Measurements from ENCODE around the gene SLC22A3. TPM values are rescaled to one million over a fixed set of nuclear protein-coding genes. Genes with fewer than 3 reads are reported as not detected.

The SLC22A3 gene
- total and polyA plus RNA-seq, 2 experiments from 2014 or later, result 34.9 to 40.3 TPM

DNA sequence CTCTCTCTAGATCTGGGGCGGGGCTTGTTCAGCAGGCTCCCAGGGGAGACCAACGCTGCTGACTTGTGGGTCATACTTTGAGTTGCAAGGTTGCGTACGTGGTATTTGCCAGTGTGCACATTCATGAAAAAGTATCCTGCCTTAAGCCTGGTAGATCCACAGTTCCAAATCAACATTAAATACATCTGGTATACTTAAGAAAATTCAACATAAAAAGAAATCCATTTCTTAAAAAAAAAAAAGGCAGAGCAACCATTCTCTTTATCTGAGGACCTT, 81.4 kb downstream of the SLC22A3 start:
- Histone ChIP-seq H3K9me3 (ENCODE audit: low read depth) (no peaks in the 10 kb centered on the region), H3K27ac (peak overlapping the region; percentile 39), H4K20me1 (ENCODE audit: insufficient read depth, poor library complexity, severe bottlenecking) (no peaks in the 10 kb centered on the region), H3K4me3 (no peak overlapping the region), H2AFZ (no peak overlapping the region), H3K9me2 (replicated peaks; ENCODE audit: insufficient read depth) (no peaks in the 10 kb centered on the region), H3K27me3 (no peaks in the 10 kb centered on the region), H3K4me2 (no peak overlapping the region), H3K79me2 (no peaks in the 10 kb centered on the region), H3K36me3 (replicated peaks; ENCODE audit: insufficient read depth, low read depth) (no peaks in the 10 kb centered on the region), H3K4me1 (ENCODE audit: insufficient read depth) (peaks cover 8% of the 10 kb centered on the region)
- 63% methylated on average over 4 of the region's 4 CpGs for WGBS (ENCODE audit: low lambda C conversion rate, missing lambda C conversion rate)
- TF ChIP-seq EZH2phosphoT487 (IDR thresholded peaks at IDR 0.05; ENCODE audit: low read depth, severe bottlenecking, unreplicated experiment), result no peak
- TF ChIP-seq EZH2 (IDR thresholded peaks at IDR 0.05; ENCODE audit: borderline replicate concordance), result no peak
- TF ChIP-seq CTCF (IDR thresholded peaks at IDR 0.05; ENCODE audit: poor library complexity), result no peak
- no peak for DNase-seq (ENCODE audit: low spot score)

- no peaks in the 10 kb centered on the region for H3K9me2 ChIP-seq (replicated peaks; ENCODE audit: insufficient read depth)
- no peaks in the 10 kb centered on the region for H3K27me3 ChIP-seq
- peaks cover 8% of the 10 kb centered on the region for H3K4me1 ChIP-seq (ENCODE audit: insufficient read depth)
- H3K27ac ChIP-seq, result peak overlapping the region; percentile 82
- no peaks in the 10 kb centered on the region for H4K20me1 ChIP-seq (ENCODE audit: insufficient read depth, poor library complexity, severe bottlenecking)
- H3K36me3 ChIP-seq (replicated peaks; ENCODE audit: insufficient read depth, low read depth), result no peaks in the 10 kb centered on the region
- 69% methylated on average over 4 of the region's 4 CpGs for WGBS (ENCODE audit: low lambda C conversion rate, missing lambda C conversion rate)
- TF ChIP-seq EZH2 (IDR thresholded peaks at IDR 0.05; ENCODE audit: borderline replicate concordance), result no peak
- TF ChIP-seq CTCF (IDR thresholded peaks at IDR 0.05; ENCODE audit: poor library complexity), result no peak
- TF ChIP-seq EZH2phosphoT487 (IDR thresholded peaks at IDR 0.05; ENCODE audit: low read depth, severe bottlenecking, unreplicated experiment), result no peak
- H2AFZ ChIP-seq, result no peak overlapping the region
- no peaks in the 10 kb centered on the region for H3K9me3 ChIP-seq (ENCODE audit: low read depth)
- no peak for DNase-seq (ENCODE audit: low spot score)
- peak overlapping the region; percentile 29 for H3K4me2 ChIP-seq
- no peak overlapping the region for H3K4me3 ChIP-seq
- no peaks in the 10 kb centered on the region for H3K79me2 ChIP-seq
These were observed 82.0 kb downstream of the SLC22A3 start for GRCh38 chr6:160430203-160430602.

DNA sequence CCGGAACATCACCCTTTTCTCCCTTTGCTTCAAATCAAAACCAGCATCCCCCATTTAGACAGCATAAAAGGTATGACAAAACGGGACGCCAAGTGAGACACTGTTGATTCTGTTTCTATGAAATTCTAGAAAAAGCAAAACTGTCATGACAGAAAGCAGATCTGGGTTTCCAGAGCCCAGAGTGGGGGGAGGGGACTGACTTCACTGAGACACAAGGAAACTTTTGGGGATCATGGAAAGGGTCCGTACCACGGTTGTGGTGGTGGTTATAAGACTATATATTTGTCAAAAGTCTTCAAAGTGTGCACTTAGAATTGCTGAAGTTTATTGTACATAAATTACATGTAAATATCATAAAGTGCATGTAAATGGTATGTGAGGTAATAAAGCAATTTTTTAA, 82.6 kb downstream of the SLC22A3 start:
- DNase-seq (ENCODE audit: low spot score), result peak; percentile 39
- Histone ChIP-seq H3K27me3 (no peaks in the 10 kb centered on the region), H3K4me3 (no peak overlapping the region), H3K4me1 (ENCODE audit: insufficient read depth) (peaks cover 8% of the 10 kb centered on the region), H3K79me2 (no peaks in the 10 kb centered on the region), H3K36me3 (replicated peaks; ENCODE audit: insufficient read depth, low read depth) (no peaks in the 10 kb centered on the region), H3K4me2 (peak overlapping the region; percentile 29), H2AFZ (no peak overlapping the region), H4K20me1 (ENCODE audit: insufficient read depth, poor library complexity, severe bottlenecking) (no peaks in the 10 kb centered on the region), H3K9me3 (ENCODE audit: low read depth) (no peaks in the 10 kb centered on the region), H3K27ac (peak overlapping the region; percentile 82), H3K9me2 (replicated peaks; ENCODE audit: insufficient read depth) (no peaks in the 10 kb centered on the region)
- WGBS (ENCODE audit: low lambda C conversion rate, missing lambda C conversion rate), result 57% methylated on average over 5 of the region's 5 CpGs
- TF ChIP-seq CTCF (IDR thresholded peaks at IDR 0.05; ENCODE audit: poor library complexity) (no peak), EZH2 (IDR thresholded peaks at IDR 0.05; ENCODE audit: borderline replicate concordance) (no peak), EZH2phosphoT487 (IDR thresholded peaks at IDR 0.05; ENCODE audit: low read depth, severe bottlenecking, unreplicated experiment) (no peak)

- Histone ChIP-seq H3K4me3 (no peak overlapping the region), H3K9me3 (ENCODE audit: low read depth) (no peaks in the 10 kb centered on the region), H3K36me3 (replicated peaks; ENCODE audit: insufficient read depth, low read depth) (no peaks in the 10 kb centered on the region), H3K27me3 (no peaks in the 10 kb centered on the region), H3K79me2 (no peaks in the 10 kb centered on the region), H3K9me2 (replicated peaks; ENCODE audit: insufficient read depth) (no peaks in the 10 kb centered on the region), H3K27ac (peak overlapping the region; percentile 86), H4K20me1 (ENCODE audit: insufficient read depth, poor library complexity, severe bottlenecking) (no peaks in the 10 kb centered on the region), H3K4me1 (ENCODE audit: insufficient read depth) (peaks cover 8% of the 10 kb centered on the region), H3K4me2 (peak overlapping the region; percentile 32), H2AFZ (no peak overlapping the region)
- 41% methylated on average over 8 of the region's 8 CpGs for WGBS (ENCODE audit: low lambda C conversion rate, missing lambda C conversion rate)
- DNase-seq (ENCODE audit: low spot score), result peak; percentile 78
- TF ChIP-seq CTCF (IDR thresholded peaks at IDR 0.05; ENCODE audit: poor library complexity) (no peak), EZH2 (IDR thresholded peaks at IDR 0.05; ENCODE audit: borderline replicate concordance) (no peak)
These were observed 83.0 kb downstream of the SLC22A3 start for GRCh38 chr6:160431226-160431625.

All from hepatocyte (in vitro differentiated cells).